HCT116 (cell line): ENCODE results near the gene KRT6C. TPM values are rescaled to one million over a fixed set of nuclear protein-coding genes. Genes with fewer than 3 reads are reported as not detected.

Source experiments
- ATAC-seq: fragments of 200-7000 bp; cut with Tn5 transposase; 2 replicates; pipeline ENCODE4 v1.9.1; 2020; ENCODE audit warnings: mild to moderate bottlenecking, moderate library complexity
- BruUV-seq: library from RNA; stranded (reverse); fragments of 400-500 nt; replicated peaks from 2 replicates; lab custom pipeline; 2021; lab: Mats Ljungman, UMichigan
- CTCF ChIA-PET: fragments of 300-600 bp; sonication (Branson Sonifier 250); formaldehyde crosslinking; loops from one replicate; lab custom pipeline; 2021; ENCODE audit warnings: antibody characterized with exemption; lab: Charles Lee
- POLR2A ChIA-PET: fragments of 300-600, 350-600 bp; sonication (Branson Sonifier 250); formaldehyde crosslinking; loops from one replicate; lab custom pipeline; 2021; ENCODE audit warnings: antibody characterized with exemption; lab: Charles Lee
- RAD21 ChIA-PET, 2 experiments: fragments of 300-600 bp; sonication (Branson Sonifier 250); formaldehyde crosslinking; loops; one replicate each; lab custom pipeline; 2023; ENCODE audit warnings: low total read pairs in 2 of 2; ENCODE audit not compliant: uncharacterized antibody in 2 of 2, unreplicated experiment in 2 of 2, low non-redundant PET in 1 of 2; lab: Charles Lee
- DNase-seq: peaks from one replicate; pipeline ENCODE4 v3.0.0-alpha.2; 2010; ENCODE audit warnings: low read depth, low spot score
- H2AFZ ChIP-seq: fragments of 200-600 bp; shearing (Covaris generic), sonication (generic); 2 replicates; pipeline ENCODE4 v1.6.1; 2017; ENCODE audit warnings: low read depth, mixed run types, mixed read lengths, antibody characterized with exemption, low read length; ENCODE audit not compliant: poor library complexity, severe bottlenecking
- H3K27ac ChIP-seq: 2 replicates; pipeline ENCODE4 v1.5.1; 2012; ENCODE audit warnings: low read depth, low read length
- H3K27me3 ChIP-seq: fragments of 200-600 bp; sonication (generic); 2 replicates; pipeline ENCODE4 v1.6.1; 2016; ENCODE audit warnings: mixed run types, low read length, mixed read lengths; ENCODE audit not compliant: insufficient read depth
- H3K36me3 ChIP-seq, 2 experiments: fragments of 200-500 bp in 1 of 2; fragments of 200-600 bp in 1 of 2; sonication (Bioruptor generic) in 1 of 2; sonication (generic) in 1 of 2; 2 replicates each; pipeline versions ENCODE4 v1.5.1 to v1.6.1; 2014 to 2016; ENCODE audit warnings: low read length in 2 of 2, inconsistent platforms in 1 of 2, mixed read lengths in 1 of 2, mixed run types in 1 of 2; ENCODE audit not compliant: insufficient read depth in 2 of 2, control insufficient read depth in 1 of 2
- H3K4me1 ChIP-seq, 2 experiments: fragments of 200-600 bp in 1 of 2; sonication (generic) in 1 of 2; 2 replicates each; pipeline versions ENCODE4 v1.5.1 to v1.6.1; 2012 to 2017; ENCODE audit warnings: low read length in 2 of 2, inconsistent platforms in 1 of 2, mild to moderate bottlenecking in 1 of 2, mixed read lengths in 1 of 2, mixed run types in 1 of 2, moderate library complexity in 1 of 2; ENCODE audit not compliant: insufficient read depth in 2 of 2, control insufficient read depth in 1 of 2
- H3K4me2 ChIP-seq: fragments of 200-600 bp; sonication (generic); 2 replicates; pipeline ENCODE4 v1.6.1; 2017; ENCODE audit warnings: mixed run types, low read length, mixed read lengths
- H3K4me3 ChIP-seq, 2 experiments: fragments of 200-600 bp in 1 of 2; sonication (generic) in 1 of 2; replicated peaks in 1 of 2; 2 replicates each; pipeline ENCODE4 v1.5.1; 2011 to 2016; ENCODE audit warnings: low read length in 2 of 2, control low read depth in 1 of 2, low read depth in 1 of 2, mild to moderate bottlenecking in 1 of 2, mixed read lengths in 1 of 2, mixed run types in 1 of 2
- H3K79me2 ChIP-seq: fragments of 200-600 bp; sonication (generic); 2 replicates; pipeline ENCODE4 v1.6.1; 2017; ENCODE audit warnings: mild to moderate bottlenecking, mixed run types, low read length, moderate library complexity, mixed read lengths; ENCODE audit not compliant: insufficient read depth
- H3K9ac ChIP-seq: fragments of 200-600 bp; sonication (generic); 2 replicates; pipeline ENCODE4 v1.6.1; 2016; ENCODE audit warnings: low read length, mixed read lengths
- H3K9me2 ChIP-seq: fragments of 200-600 bp; sonication (generic), shearing (Covaris generic); 2 replicates; pipeline ENCODE4 v1.6.1; 2017; ENCODE audit warnings: mixed run types, mild to moderate bottlenecking, moderate library complexity; ENCODE audit not compliant: insufficient read depth
- H3K9me3 ChIP-seq, 2 experiments: fragments of 200-500 bp in 1 of 2; fragments of 200-600 bp in 1 of 2; sonication (Bioruptor generic) in 1 of 2; sonication (generic) in 1 of 2; 2 replicates each; pipeline ENCODE4 v1.6.1; 2014 to 2017; ENCODE audit warnings: low read length in 2 of 2, mixed read lengths in 2 of 2, inconsistent platforms in 1 of 2, low read depth in 1 of 2, mild to moderate bottlenecking in 1 of 2, mixed run types in 1 of 2, moderate library complexity in 1 of 2; ENCODE audit not compliant: control insufficient read depth in 1 of 2, insufficient read depth in 1 of 2
- H4K20me1 ChIP-seq: fragments of 200-600 bp; sonication (generic), shearing (Covaris generic); 2 replicates; pipeline ENCODE4 v1.6.1; 2017; ENCODE audit warnings: mixed run types, mild to moderate bottlenecking, moderate library complexity; ENCODE audit not compliant: insufficient read depth
- CBX3 ChIP-seq: IDR thresholded peaks from 2 replicates; pipeline ENCODE4 v1.6.1; 2012; ENCODE audit warnings: low read depth
- CEBPB ChIP-seq: IDR thresholded peaks from 2 replicates; pipeline ENCODE4 v1.6.1; 2012; ENCODE audit warnings: low read depth
- EGR1 ChIP-seq: IDR thresholded peaks from 2 replicates; pipeline ENCODE4 v1.6.1; 2012; ENCODE audit warnings: low read depth
- ELF1 ChIP-seq: IDR thresholded peaks from 2 replicates; pipeline ENCODE4 v1.6.1; 2012; ENCODE audit warnings: low read depth, borderline replicate concordance
- EZH2 ChIP-seq: fragments of 200-600 bp; sonication (generic); IDR thresholded peaks from 2 replicates; pipeline ENCODE4 v1.6.1; 2017; ENCODE audit warnings: antibody characterized with exemption, mixed run types
- EZH2phosphoT487 ChIP-seq: fragments of 200-600 bp; IDR thresholded peaks from 2 replicates; pipeline ENCODE4 v1.6.1; 2018; ENCODE audit warnings: antibody characterized with exemption, borderline replicate concordance
- JUND ChIP-seq: IDR thresholded peaks from 2 replicates; pipeline ENCODE4 v1.6.1; 2012
- MAX ChIP-seq: IDR thresholded peaks from 2 replicates; pipeline ENCODE4 v1.6.1; 2012
- POLR2A ChIP-seq: IDR thresholded peaks from 2 replicates; pipeline ENCODE4 v1.7.0; 2011; ENCODE audit warnings: borderline replicate concordance; ENCODE audit not compliant: insufficient read depth, insufficient read length; ENCODE audit errors: extremely low read depth
- POLR2AphosphoS5 ChIP-seq: IDR thresholded peaks from 2 replicates; pipeline ENCODE4 v1.6.1; 2011; ENCODE audit warnings: mild to moderate bottlenecking, low read depth, low read length, moderate library complexity
- RAD21 ChIP-seq: IDR thresholded peaks from 2 replicates; pipeline ENCODE4 v1.6.1; 2012; ENCODE audit warnings: low read depth, mild to moderate bottlenecking
- REST ChIP-seq: IDR thresholded peaks from 2 replicates; pipeline ENCODE4 v1.6.1; 2012; ENCODE audit warnings: low read depth
- SP1 ChIP-seq: IDR thresholded peaks from 2 replicates; pipeline ENCODE4 v1.6.1; 2012; ENCODE audit warnings: low read depth
- TCF7L2 ChIP-seq: IDR thresholded peaks from 2 replicates; pipeline ENCODE4 v1.7.0; 2011; ENCODE audit warnings: borderline replicate concordance, inconsistent platforms; ENCODE audit not compliant: insufficient read depth, insufficient read length; ENCODE audit errors: extremely low read depth
- ZFX ChIP-seq: fragments of 450-650 bp; IDR thresholded peaks from 2 replicates; pipeline ENCODE4 v1.6.1; 2017
- intact Hi-C: fragments of 100-400 bp; cut with micrococcal nuclease; formaldehyde crosslinking; loops from 2 replicates; pipeline ENCODE4 v1.10.0; 2022
- total RNA-seq: library from RNA; stranded (reverse); gene quantifications from one replicate; pipeline ENCODE4 v1.2.1, GENCODE V29; 2021; ENCODE audit not compliant: unreplicated experiment

The KRT6C gene
- total RNA-seq, 1 experiment from 2014 or later: not detected

- ChIA-PET POLR2A (no interaction called here), CTCF (no interaction called here), RAD21 (no interaction called here)
- Histone ChIP-seq H3K79me2 (no peaks in the 10 kb centered on the region), H3K4me1 (peaks cover 4 to 8% of the 10 kb centered on the region in 2 experiments), H3K4me2 (peak overlapping the region; percentile 34; the same call in 1 of the 2 replicates), H4K20me1 (no peaks in the 10 kb centered on the region), H3K27ac (no peak overlapping the region), H2AFZ (no peak overlapping the region), H3K9ac (0 out of 2 replicates have a peak overlapping the region, but pooled peaks have one; percentile 0), H3K9me2 (no peaks in the 10 kb centered on the region), H3K36me3 (no peaks in the 10 kb centered on the region), H3K27me3 (no peaks in the 10 kb centered on the region), H3K9me3 (no peaks in the 10 kb centered on the region), H3K4me3 (no peak overlapping the region)
- ATAC-seq: peak; percentile 53
- intact Hi-C loops: no loop called here
- TF ChIP-seq RAD21: no peak
- TF ChIP-seq JUND: 0 out of 2 replicates have a peak, but pooled peaks have one; percentile 22
- no peak for TF ChIP-seq ELF1
- peak; percentile 28 for DNase-seq
- no TSS peak for BruUV-seq
Observed at GRCh38 chr12:52454411-52455201, 19.0 kb downstream of the KRT6C start.

GRCh38 chr12:52452101-52452500 is 21.5 kb downstream of the KRT6C start, which contains the start of gene KRT6B:
Gene KRT6B, minus strand, starts transcription at chr12:52452146. Its CDS starts 68 bp downstream, at chr12:52452078.
- Histone ChIP-seq H3K36me3 (no peaks in the 10 kb centered on the region), H3K27me3 (no peaks in the 10 kb centered on the region), H3K9ac (no peak within 1 kb of the TSS), H3K9me2 (no peaks in the 10 kb centered on the region), H3K4me1 (peaks cover 4 to 8% of the 10 kb centered on the region in 2 experiments), H4K20me1 (no peaks in the 10 kb centered on the region), H3K4me2 (no peak within 1 kb of the TSS), H3K9me3 (no peaks in the 10 kb centered on the region), H3K79me2 (no peaks in the 10 kb centered on the region), H3K27ac (no peak within 1 kb of the TSS), H2AFZ (no peak within 1 kb of the TSS), H3K4me3 (no peak within 1 kb of the TSS)
- no peak for DNase-seq
- CTCF ChIA-PET: no interaction called here
- POLR2A ChIA-PET: no interaction called here
- intact Hi-C loops: no loop called here
- ATAC-seq: no peak
- RAD21 ChIA-PET: no interaction called here
- no TSS peak for BruUV-seq
- TF ChIP-seq POLR2A (no peak), TCF7L2 (no peak), REST (no peak), ZFX (no peak), EZH2phosphoT487 (no peak), CEBPB (no peak), EZH2 (no peak), CBX3 (no peak), SP1 (no peak), MAX (no peak), EGR1 (no peak), POLR2AphosphoS5 (no peak), ELF1 (no peak), RAD21 (no peak)
